HepG2 (cell line): Measurements from ENCODE around the gene PCIF1. TPM values are rescaled to one million over a fixed set of nuclear protein-coding genes. Genes with fewer than 3 reads are reported as not detected.
A peak's percentile ranks its signal among the peaks of the same experiment; 100 is the strongest.

Source experiments
- AKAP8 ChIP-seq: sonication (generic); formaldehyde crosslinking; IDR thresholded peaks from 2 replicates; pipeline ENCODE4 v1.5.1; 2020; ENCODE audit warnings: mild to moderate bottlenecking, missing genetic modification reagents
- CBX2 ChIP-seq, 2 experiments: fragments of 200-600 bp in 1 of 2; sonication (generic); formaldehyde crosslinking in 1 of 2; IDR thresholded peaks; 2 replicates each; pipeline versions ENCODE4 v1.7.0 to v1.8.1; 2018 to 2022; ENCODE audit warnings: low read depth in 2 of 2, low read length in 1 of 2, mild to moderate bottlenecking in 1 of 2, missing genetic modification reagents in 1 of 2
- CHD4 ChIP-seq: fragments of 200-600 bp; sonication (generic); IDR thresholded peaks from 2 replicates; pipeline ENCODE4 v1.7.0; 2017; ENCODE audit warnings: mild to moderate bottlenecking, low read length, borderline replicate concordance
- DR1 ChIP-seq: sonication (generic); formaldehyde crosslinking; IDR thresholded peaks from 2 replicates; pipeline ENCODE4 v1.8.0; 2021; ENCODE audit warnings: mild to moderate bottlenecking, missing genetic modification reagents, inconsistent platforms
- GLI4 ChIP-seq: sonication (generic); formaldehyde crosslinking; IDR thresholded peaks from 2 replicates; pipeline ENCODE4 v1.5.1; 2020; ENCODE audit warnings: missing genetic modification reagents, mild to moderate bottlenecking, moderate library complexity, borderline replicate concordance
- HCFC1 ChIP-seq: fragments of 150-350 bp; IDR thresholded peaks from 2 replicates; pipeline ENCODE4 v1.6.1; 2014; ENCODE audit warnings: low read depth, low read length
- HDAC2 ChIP-seq: sonication (generic); formaldehyde crosslinking; IDR thresholded peaks from 2 replicates; pipeline ENCODE4 v1.4.0; 2020; ENCODE audit warnings: missing genetic modification reagents
- HOXD1 ChIP-seq: sonication (generic); formaldehyde crosslinking; IDR thresholded peaks from 2 replicates; pipeline ENCODE4 v1.5.0; 2020; ENCODE audit warnings: missing genetic modification reagents
- IRF9 ChIP-seq: sonication (generic); formaldehyde crosslinking; IDR thresholded peaks from 2 replicates; pipeline ENCODE4 v1.8.0; 2022; ENCODE audit warnings: missing genetic modification reagents, mild to moderate bottlenecking, borderline replicate concordance
- KDM3A ChIP-seq: IDR thresholded peaks from 2 replicates; pipeline ENCODE4 v1.6.1; 2018; ENCODE audit warnings: low read depth, missing compliant biosample characterization
- KDM4B ChIP-seq: sonication (generic); formaldehyde crosslinking; IDR thresholded peaks from 2 replicates; pipeline ENCODE4 v1.4.0; 2020; ENCODE audit warnings: missing genetic modification reagents
- NAIF1 ChIP-seq: sonication (generic); formaldehyde crosslinking; IDR thresholded peaks from 2 replicates; pipeline ENCODE4 v1.5.0; 2020; ENCODE audit warnings: mild to moderate bottlenecking, missing genetic modification reagents, borderline replicate concordance
- SOX13 ChIP-seq, 3 experiments: fragments of 450-650 bp in 1 of 3; sonication (generic) in 1 of 3; formaldehyde crosslinking in 1 of 3; IDR thresholded peaks in 2 of 3; conservative IDR thresholded peaks in 1 of 3; 2 replicates each; pipeline versions ENCODE4 v1.5.0 to v1.6.1; 2016 to 2020; ENCODE audit warnings: antibody characterized with exemption in 1 of 3, mild to moderate bottlenecking in 1 of 3, missing compliant biosample characterization in 1 of 3, missing genetic modification reagents in 1 of 3, moderate library complexity in 1 of 3
- STAG1 ChIP-seq: sonication (generic); formaldehyde crosslinking; IDR thresholded peaks from 2 replicates; pipeline ENCODE4 v1.4.0; 2020; ENCODE audit warnings: missing genetic modification reagents
- TCF7 ChIP-seq: sonication (generic); IDR thresholded peaks from 2 replicates; pipeline ENCODE4 v1.6.1; 2016; ENCODE audit warnings: antibody characterized with exemption, low read depth
- THAP11 ChIP-seq: IDR thresholded peaks from 2 replicates; pipeline ENCODE4 v1.6.1; 2016; ENCODE audit warnings: missing biosample characterization, missing genetic modification reagents
- THYN1 ChIP-seq: sonication (generic); formaldehyde crosslinking; IDR thresholded peaks from 2 replicates; pipeline ENCODE4 v1.8.1; 2023; ENCODE audit warnings: low read depth, mild to moderate bottlenecking, moderate library complexity, missing genetic modification reagents, borderline replicate concordance
- XBP1 ChIP-seq: sonication (generic); formaldehyde crosslinking; IDR thresholded peaks from 2 replicates; pipeline ENCODE4 v1.5.0; 2020; ENCODE audit warnings: missing genetic modification reagents
- ZC3H4 ChIP-seq: sonication (generic); formaldehyde crosslinking; IDR thresholded peaks from 2 replicates; pipeline ENCODE4 v1.4.0; 2020; ENCODE audit warnings: missing genetic modification reagents, borderline replicate concordance
- ZFP90 ChIP-seq: sonication (generic); formaldehyde crosslinking; IDR thresholded peaks from 2 replicates; pipeline ENCODE4 v1.8.0; 2022; ENCODE audit warnings: missing genetic modification reagents, mild to moderate bottlenecking, inconsistent platforms, borderline replicate concordance
- ZNF24 ChIP-seq: fragments of 450-650 bp; IDR thresholded peaks from 2 replicates; pipeline ENCODE4 v1.6.1; 2017; ENCODE audit warnings: antibody characterized with exemption, mild to moderate bottlenecking
- ZNF414 ChIP-seq: sonication (generic); formaldehyde crosslinking; IDR thresholded peaks from 2 replicates; pipeline ENCODE4 v1.5.0; 2020; ENCODE audit warnings: missing genetic modification reagents
- ZNF431 ChIP-seq: sonication (generic); formaldehyde crosslinking; IDR thresholded peaks from 2 replicates; pipeline ENCODE4 v1.9.0; 2022; ENCODE audit warnings: missing genetic modification reagents, low read depth, mild to moderate bottlenecking, borderline replicate concordance
- ZNF572 ChIP-seq: sonication (generic); formaldehyde crosslinking; IDR thresholded peaks from 2 replicates; pipeline ENCODE4 v1.5.1; 2020; ENCODE audit warnings: mild to moderate bottlenecking, missing genetic modification reagents
- ZNF703 ChIP-seq: sonication (generic); formaldehyde crosslinking; IDR thresholded peaks from 2 replicates; pipeline ENCODE4 v1.5.1; 2020; ENCODE audit warnings: missing genetic modification reagents, mild to moderate bottlenecking, moderate library complexity, borderline replicate concordance
- ZNF766 ChIP-seq: sonication (generic); formaldehyde crosslinking; IDR thresholded peaks from 2 replicates; pipeline ENCODE4 v1.5.0; 2020; ENCODE audit warnings: missing genetic modification reagents, borderline replicate concordance
- polyA plus RNA-seq, 8 experiments: library from polyadenylated mRNA; depleted of rRNA in 3 of 8; stranded (reverse) in 7 of 8; unstranded in 1 of 8; fragments of >200 nt; fragmentation: Illumina TruSeq in 4 of 8; extraction: Trizol in 4 of 8; gene quantifications; 2 replicates each; pipeline versions ENCODE4 v1.2.1 to v1.2.3, GENCODE V29; 2011 to 2016; ENCODE audit warnings: low read depth in 4 of 8, missing spikeins in 1 of 8, mixed read lengths in 1 of 8; ENCODE audit not compliant: insufficient read depth in 1 of 8
- total RNA-seq, 5 experiments: library from RNA; depleted of rRNA; stranded (reverse); fragments of >200 nt; fragmentation: Illumina TruSeq; extraction: Trizol; gene quantifications; 2 replicates each; pipeline ENCODE4 v1.2.3, GENCODE V29; 2016; ENCODE audit warnings: low read depth in 1 of 5

The PCIF1 gene
- total and polyA plus RNA-seq, 2 of the 13 experiments (the other 11 are each of a cell fraction or from before 2014, with no cell fraction given) = 20.9 to 24.4 TPM

GRCh38 chr20:45934046-45934585 is 367 bp upstream of the PCIF1 start (continued):
- TF ChIP-seq DR1 (CRISPR knock-in tag) = 0 out of 2 replicates have a peak, but pooled peaks have one; percentile 2
- no peak for TF ChIP-seq TCF7
- TF ChIP-seq NAIF1 (CRISPR knock-in tag) = peak; percentile 89
- peak; percentile 36; the same call in 1 of the 2 replicates for TF ChIP-seq HDAC2 (CRISPR knock-in tag)
- no peak; the same call in 1 of the 2 replicates for TF ChIP-seq ZNF703 (CRISPR knock-in tag)
- no peak for TF ChIP-seq ZFP90 (CRISPR knock-in tag)
- TF ChIP-seq SOX13 (IDR thresholded peaks at IDR 0.05) = no peak
- TF ChIP-seq SOX13 (CRISPR knock-in tag; conservative IDR thresholded peaks at IDR 0.05 in 1 of 2, IDR thresholded peaks at IDR 0.05 in 1 of 2) = no peak
- TF ChIP-seq XBP1 (CRISPR knock-in tag) = 0 out of 2 replicates have a peak, but pooled peaks have one; percentile 21
- no peak; the same call in 1 of the 2 replicates for TF ChIP-seq IRF9
- TF ChIP-seq THAP11 (CRISPR knock-in tag) = no peak
- peak; percentile 53; the same call in 1 of the 2 replicates for TF ChIP-seq ZNF572 (CRISPR knock-in tag)
- TF ChIP-seq ZNF766 = no peak; the same call in 1 of the 2 replicates
- no peak for TF ChIP-seq STAG1 (CRISPR knock-in tag)
- TF ChIP-seq CHD4 = peak; percentile 67; the same call in 1 of the 2 replicates
- no peak for TF ChIP-seq ZNF431 (CRISPR knock-in tag)
- no peak for TF ChIP-seq KDM3A (CRISPR knock-in tag)
- no peak for TF ChIP-seq ZNF414 (CRISPR knock-in tag)
- TF ChIP-seq HOXD1 (CRISPR knock-in tag) = no peak
- TF ChIP-seq THYN1 (CRISPR knock-in tag) = peak; percentile 96; the same call in 1 of the 2 replicates
- peak; percentile 82; the same call in 1 of the 2 replicates for TF ChIP-seq GLI4 (CRISPR knock-in tag)
- no peak for TF ChIP-seq HCFC1
- TF ChIP-seq ZC3H4 (CRISPR knock-in tag) = no peak; the same call in 1 of the 2 replicates
- no peak for TF ChIP-seq AKAP8
- TF ChIP-seq CBX2 (IDR thresholded peaks at IDR 0.05; ENCODE audit: low read depth, low read length) = no peak
- TF ChIP-seq CBX2 (CRISPR knock-in tag; IDR thresholded peaks at IDR 0.05; ENCODE audit: low read depth) = no peak; the same call in 1 of the 2 replicates
- no peak for TF ChIP-seq KDM4B (CRISPR knock-in tag)
- TF ChIP-seq ZNF24 = no peak
